ENCODE measurements around the gene WASF2.
"Not testable (repeated sequence)": the region's sequence is repeated elsewhere in the genome, so short reads cannot be mapped to it uniquely, and the experiment has no call there.

Gene WASF2

GRCh38 chr1:27416387-27417111 is 73.4 kb downstream of the WASF2 start:
- DNase-seq = peak; percentile 17

- DNase-seq = no peak
Observed at GRCh38 chr1:27414091-27414490, 75.9 kb downstream of the WASF2 start.

- no peak for DNase-seq
Observed at GRCh38 chr1:27413004-27413403, 77.0 kb downstream of the WASF2 start.

GRCh38 chr1:27412502-27412901 is 77.5 kb downstream of the WASF2 start:
- DNase-seq = no peak

- DNase-seq = no peak
Observed at GRCh38 chr1:27410709-27411108, 79.3 kb downstream of the WASF2 start.

GRCh38 chr1:27409669-27410068 is 80.3 kb downstream of the WASF2 start:
- DNase-seq = no peak

- DNase-seq = no peak
Observed at GRCh38 chr1:27408151-27408550, 81.8 kb downstream of the WASF2 start.

GRCh38 chr1:27406791-27407190 is 83.2 kb downstream of the WASF2 start:
- DNase-seq = not testable (repeated sequence)

GRCh38 chr1:27406362-27406680 is 83.6 kb downstream of the WASF2 start:
- DNase-seq = no peak

GRCh38 chr1:27405598-27406361 is 84.2 kb downstream of the WASF2 start:
- not testable (repeated sequence) for DNase-seq

GRCh38 chr1:27405074-27405473 is 84.9 kb downstream of the WASF2 start:
- DNase-seq = no peak

- DNase-seq = no peak
Observed at GRCh38 chr1:27403931-27404330, 86.0 kb downstream of the WASF2 start.

GRCh38 chr1:27403065-27403726 is 86.8 kb downstream of the WASF2 start:
- no peak for DNase-seq

GRCh38 chr1:27402349-27402754 is 87.6 kb downstream of the WASF2 start:
- DNase-seq = no peak

GRCh38 chr1:27400963-27401341 is 89.0 kb downstream of the WASF2 start:
- DNase-seq = no peak

- no peak for DNase-seq
Observed at GRCh38 chr1:27400082-27400962, 89.6 kb downstream of the WASF2 start.

- DNase-seq = no peak
Observed at GRCh38 chr1:27399251-27400025, 90.5 kb downstream of the WASF2 start.

GRCh38 chr1:27398405-27399149 is 91.4 kb downstream of the WASF2 start:
- no peak for DNase-seq

- no peak for DNase-seq
Observed at GRCh38 chr1:27397749-27398148, 92.2 kb downstream of the WASF2 start.

- no peak for DNase-seq
Observed at GRCh38 chr1:27397110-27397509, 92.9 kb downstream of the WASF2 start.

- DNase-seq = peak; percentile 37
Observed at GRCh38 chr1:27395441-27396195, 94.3 kb downstream of the WASF2 start.
